COLO668 (cell line): ENCODE results near the gene DDT.
"Not testable (repeated sequence)": the region's sequence is repeated elsewhere in the genome, so short reads cannot be mapped to it uniquely, and the experiment has no call there.

Source experiments
- DNase-seq: peaks from one replicate; lab custom pipeline; 2025; ENCODE audit not compliant: unreplicated experiment; lab: John Stamatoyannopoulos, UW

DDT gene

GRCh38 chr22:23954193-23954990, 19.8 kb downstream of the DDT start:
- not testable (repeated sequence) for DNase-seq

GRCh38 chr22:23953485-23953884, 20.8 kb downstream of the DDT start:
- not testable (repeated sequence) for DNase-seq

GRCh38 chr22:23952794-23953405, 21.3 kb downstream of the DDT start:
- not testable (repeated sequence) for DNase-seq

GRCh38 chr22:23951383-23951782, 22.9 kb downstream of the DDT start:
- DNase-seq, result not testable (repeated sequence)

GRCh38 chr22:23949764-23950163, 24.5 kb downstream of the DDT start:
- DNase-seq, result not testable (repeated sequence)

GRCh38 chr22:23947391-23947790, 26.9 kb downstream of the DDT start:
- DNase-seq, result not testable (repeated sequence)

- not testable (repeated sequence) for DNase-seq
Observed at GRCh38 chr22:23940166-23940565, 34.1 kb downstream of the DDT start.

- no peak for DNase-seq
Observed at GRCh38 chr22:23939017-23939357, 35.3 kb downstream of the DDT start.

GRCh38 chr22:23938328-23939016, 35.8 kb downstream of the DDT start:
- no peak for DNase-seq

GRCh38 chr22:23926561-23926960, 47.7 kb downstream of the DDT start:
- DNase-seq, result no peak

GRCh38 chr22:23925020-23925606, 49.1 kb downstream of the DDT start:
- no peak for DNase-seq

- DNase-seq, result no peak
Observed at GRCh38 chr22:23922921-23923320, 51.3 kb downstream of the DDT start.

- DNase-seq, result not testable (repeated sequence)
Observed at GRCh38 chr22:23921586-23922201, 52.5 kb downstream of the DDT start.
